Urothelium cell line (cell line): Measurements from ENCODE around the gene FRS2.
A peak's percentile ranks its signal among the peaks of the same experiment; 100 is the strongest.

Experiments
- DNase-seq: peaks from one replicate; pipeline ENCODE4 v3.0.0; 2011; ENCODE audit warnings: low spot score, mixed read lengths
- FAIRE-seq: peaks from 2 replicates; lab custom pipeline; 2011; peaks lifted over from hg19 to GRCh38; lab: Jason Lieb, UNC

Gene FRS2

DNA sequence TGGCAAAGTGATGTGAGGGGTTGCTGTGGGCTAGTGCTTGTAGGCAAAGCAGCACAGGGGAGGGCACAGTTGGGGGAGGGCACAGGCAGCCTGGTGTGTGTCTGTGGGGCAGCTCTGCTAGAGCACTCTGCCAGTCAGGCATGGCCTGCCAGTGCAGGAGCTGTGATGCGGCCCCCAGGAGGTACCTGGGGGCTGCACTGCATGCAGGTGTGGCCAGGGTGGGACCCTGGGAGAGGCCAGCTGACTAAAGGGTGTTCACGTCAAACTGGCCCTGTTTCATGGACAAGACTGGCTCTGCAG is 54.1 kb downstream of the FRS2 start:
- no peak for FAIRE-seq
- no peak for DNase-seq

- no peak for DNase-seq
- FAIRE-seq, result no peak
Observed at GRCh38 chr12:69524755-69525469, 54.7 kb downstream of the FRS2 start.

GRCh38 chr12:69527506-69528272 is 57.5 kb downstream of the FRS2 start:
- FAIRE-seq (no peak), DNase-seq (no peak)

DNA sequence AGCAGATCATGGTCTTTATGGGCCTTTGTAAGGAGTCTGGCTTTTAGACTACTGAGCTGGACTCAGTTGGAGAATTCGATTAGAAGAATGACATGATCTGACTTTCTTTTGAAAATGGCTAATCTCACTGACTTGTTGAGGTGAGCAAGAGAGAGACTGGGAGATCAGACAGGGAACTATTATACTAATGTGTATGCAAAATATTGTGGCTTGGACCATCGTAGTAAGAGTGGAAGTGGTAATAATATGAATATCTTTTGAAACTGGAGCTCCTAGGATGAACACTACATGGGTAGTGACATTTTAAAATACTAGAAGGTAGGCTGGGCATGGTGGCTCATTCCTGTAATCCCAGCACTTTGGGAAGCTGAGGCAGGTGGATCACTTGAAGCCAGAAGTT is 58.8 kb downstream of the FRS2 start:
- FAIRE-seq (no peak), DNase-seq (no peak)

GRCh38 chr12:69533844-69534243 is 63.7 kb downstream of the FRS2 start:
- FAIRE-seq (no peak), DNase-seq (no peak)

DNA sequence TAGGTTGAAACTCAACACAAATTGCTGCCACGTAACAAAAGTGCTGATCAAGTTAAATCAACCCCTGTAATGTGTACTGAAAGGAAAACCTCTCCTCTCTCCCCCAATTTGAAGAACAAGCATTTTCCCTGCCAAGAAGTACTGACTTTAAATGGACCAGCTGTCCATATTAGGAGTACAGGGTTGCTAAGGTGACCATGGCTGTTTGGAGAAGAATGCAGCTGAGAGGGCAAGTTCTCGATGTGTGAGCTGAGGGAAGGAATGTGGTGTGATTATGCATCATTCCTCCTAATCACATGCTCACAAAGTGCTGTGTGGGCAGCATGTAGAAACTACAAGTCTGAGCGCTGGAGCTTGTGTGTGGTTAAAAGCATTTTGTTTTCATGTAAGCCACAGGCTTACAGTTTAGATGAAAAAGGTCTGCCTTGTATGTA is 64.2 kb downstream of the FRS2 start:
- peak; percentile 56 for FAIRE-seq
- DNase-seq, result peak; percentile 68

DNA sequence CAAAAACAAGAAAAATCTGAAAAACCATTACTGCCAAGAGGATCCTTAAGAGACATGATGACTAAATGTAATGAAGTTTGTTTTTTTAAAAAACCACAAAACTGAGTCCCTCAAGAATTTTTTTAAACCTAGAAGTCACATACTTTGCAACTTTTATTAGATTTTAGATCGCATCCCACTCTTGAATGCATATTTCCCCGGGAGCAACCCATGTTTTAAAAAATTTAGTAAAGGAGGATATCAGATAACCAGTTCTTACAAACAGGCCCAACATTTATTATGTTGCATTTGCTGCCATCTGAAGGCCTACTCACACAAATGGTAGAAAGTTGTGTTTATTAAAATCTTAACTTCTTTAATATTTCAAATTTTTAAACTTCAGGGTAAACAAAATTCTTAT is 70.8 kb downstream of the FRS2 start:
- no peak for FAIRE-seq
- no peak for DNase-seq

GRCh38 chr12:69544087-69544486 is 73.9 kb downstream of the FRS2 start:
- DNase-seq (no peak), FAIRE-seq (no peak)

- no peak for FAIRE-seq
- DNase-seq, result no peak
Observed at GRCh38 chr12:69545081-69545480, 74.9 kb downstream of the FRS2 start.

DNA sequence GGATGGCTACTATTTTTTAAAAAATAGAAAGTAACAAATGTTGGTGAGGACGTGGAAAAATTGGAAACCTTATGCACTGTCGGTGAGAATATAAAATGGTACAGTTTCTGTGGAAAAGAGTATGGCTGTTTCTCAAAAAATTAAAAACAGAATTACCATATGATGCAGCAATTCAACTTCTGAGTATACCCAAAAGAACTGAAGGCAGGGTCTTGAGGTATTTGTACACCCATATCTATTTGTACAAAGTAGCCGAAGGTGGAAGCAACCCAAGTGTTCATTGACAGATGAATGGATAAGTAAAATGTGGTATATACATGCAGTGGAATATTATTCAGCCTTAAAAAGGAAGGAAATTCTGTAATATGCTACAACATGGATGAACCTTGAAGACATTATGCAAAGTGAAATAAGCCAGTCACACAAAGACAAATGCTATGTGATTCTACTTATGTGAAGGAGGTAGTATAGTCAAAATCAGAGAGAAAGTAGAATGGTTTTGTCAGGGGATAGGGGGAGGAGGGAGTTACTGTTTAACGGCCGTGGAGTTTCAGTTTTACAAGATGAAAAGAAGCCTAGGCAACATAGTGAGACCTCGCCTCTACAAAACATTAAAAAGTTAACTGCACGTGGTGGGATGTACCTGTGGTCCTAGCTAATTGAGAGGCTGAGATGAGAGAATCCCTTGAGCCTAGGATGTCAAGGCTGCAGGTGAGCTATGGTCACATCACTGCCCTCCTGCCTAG is 76.7 kb downstream of the FRS2 start:
- no peak for FAIRE-seq
- no peak for DNase-seq

DNA sequence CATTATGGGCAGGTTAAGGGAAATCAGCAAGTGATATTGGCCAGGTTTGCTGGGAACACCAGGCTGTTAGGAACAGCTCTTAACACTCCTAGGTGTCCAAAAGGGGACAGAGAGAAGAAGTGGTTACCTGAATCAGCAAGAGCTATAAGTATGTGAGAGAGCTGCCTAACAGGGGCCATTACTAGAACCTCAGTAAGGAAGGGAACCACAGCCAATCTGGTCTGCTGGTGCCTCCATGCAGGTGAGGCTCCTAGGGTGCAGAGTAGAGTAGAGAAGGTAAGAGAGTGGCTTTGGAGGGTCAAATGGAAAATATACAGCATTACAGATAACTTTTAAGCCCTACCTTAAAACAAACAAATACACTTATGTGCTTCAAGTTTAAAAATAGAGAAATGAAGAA is 78.5 kb downstream of the FRS2 start:
- no peak for FAIRE-seq

GRCh38 chr12:69550569-69551350 is 80.6 kb downstream of the FRS2 start:
- FAIRE-seq, result no peak
- no peak for DNase-seq

More for the DNA sequence above, 78.5 kb downstream of the FRS2 start:
- DNase-seq, result no peak

DNA sequence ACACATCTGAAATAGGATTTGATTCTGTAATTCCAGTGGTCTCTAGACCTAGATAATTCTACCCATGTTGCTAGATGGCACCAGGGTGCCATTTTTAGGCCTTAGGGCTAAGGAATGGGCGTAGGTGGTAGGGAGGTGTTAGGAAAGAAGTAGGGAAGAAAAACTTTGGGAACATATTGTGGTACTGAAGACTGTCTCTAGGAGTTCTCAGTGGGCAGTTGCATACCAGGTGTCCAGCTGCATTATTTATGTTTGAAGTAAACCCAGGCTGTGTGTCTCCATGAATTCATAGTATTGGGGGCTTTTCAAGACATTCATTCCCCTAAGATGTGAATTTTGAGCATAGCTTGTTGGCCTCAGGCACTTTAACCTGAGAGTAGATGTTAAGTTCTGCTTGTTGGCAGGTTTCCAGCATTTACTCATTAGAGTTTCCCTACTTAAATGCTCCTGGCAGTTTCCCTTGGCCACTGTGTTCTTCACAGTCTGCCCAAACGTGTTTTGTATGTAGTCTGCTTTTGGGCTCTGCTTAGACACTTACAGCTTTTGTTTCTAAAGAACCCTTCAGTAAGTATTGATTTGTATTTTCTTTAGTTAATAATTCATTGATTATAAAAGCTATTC is 83.5 kb downstream of the FRS2 start:
- DNase-seq (peak; percentile 6), FAIRE-seq (no peak)

DNA sequence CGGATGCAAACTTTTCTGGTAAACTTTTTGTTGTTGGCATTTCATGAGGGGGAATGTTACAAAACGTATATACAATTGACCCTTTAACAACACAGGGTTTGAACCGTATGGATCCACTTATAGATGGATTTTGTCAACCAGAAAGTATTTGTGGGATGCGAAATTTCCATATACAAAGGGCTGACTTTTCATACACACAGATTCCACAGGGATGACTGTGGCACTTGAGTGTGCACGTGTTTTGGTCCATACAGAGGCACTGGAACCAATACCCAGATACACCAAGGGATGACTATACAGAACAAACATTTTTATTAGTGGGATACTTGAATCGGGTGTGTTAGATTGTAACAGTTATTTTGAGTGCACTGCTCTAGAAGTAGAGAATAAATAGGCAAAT is 85.3 kb downstream of the FRS2 start:
- DNase-seq, result peak; percentile 68
- no peak for FAIRE-seq

GRCh38 chr12:69556383-69556782 is 86.2 kb downstream of the FRS2 start:
- DNase-seq (no peak), FAIRE-seq (no peak)

- DNase-seq (no peak), FAIRE-seq (no peak)
Observed at GRCh38 chr12:69563166-69563762, 93.1 kb downstream of the FRS2 start.

- DNase-seq, result no peak
- no peak for FAIRE-seq
Observed at GRCh38 chr12:69566603-69567002, 96.4 kb downstream of the FRS2 start.

- FAIRE-seq, result no peak
- DNase-seq, result no peak
Observed at GRCh38 chr12:69569236-69569635, 99.0 kb downstream of the FRS2 start.

GRCh38 chr12:69570000-69570516 is 99.9 kb downstream of the FRS2 start:
- DNase-seq (no peak), FAIRE-seq (no peak)
